Neural cell (in vitro differentiated cells): Measurements from ENCODE around the gene PPM1D.
"Not testable (repeated sequence)": the region's sequence is repeated elsewhere in the genome, so short reads cannot be mapped to it uniquely, and the experiment has no call there.

Source experiments
- CTCF ChIP-seq: fragments of 450-650 bp; IDR thresholded peaks from 2 replicates; pipeline ENCODE4 v1.5.1; 2014; ENCODE audit warnings: antibody characterized with exemption, mild to moderate bottlenecking, moderate library complexity; ENCODE audit not compliant: poor library complexity, severe bottlenecking
- EP300 ChIP-seq: fragments of 450-650 bp; conservative IDR thresholded peaks from 2 replicates; pipeline ENCODE4 v1.6.1; 2014; ENCODE audit warnings: antibody characterized with exemption, mild to moderate bottlenecking, moderate library complexity; ENCODE audit not compliant: poor library complexity, severe bottlenecking
- EZH2 ChIP-seq: fragments of 200-600, 300-800 bp; shearing (Covaris generic), sonication (generic); IDR thresholded peaks from 2 replicates; pipeline ENCODE4 v1.6.1; 2014; ENCODE audit warnings: antibody characterized with exemption, low read length, borderline replicate concordance, mild to moderate bottlenecking; ENCODE audit not compliant: insufficient read depth, poor library complexity, severe bottlenecking
- POLR2AphosphoS5 ChIP-seq: IDR thresholded peaks from 2 replicates; pipeline ENCODE4 v1.6.1; 2012
- SMC3 ChIP-seq: fragments of 450-650 bp; conservative IDR thresholded peaks from 2 replicates; pipeline ENCODE4 v1.6.1; 2014; ENCODE audit warnings: antibody characterized with exemption, mild to moderate bottlenecking, moderate library complexity; ENCODE audit not compliant: poor library complexity
- TAF1 ChIP-seq: IDR thresholded peaks from 2 replicates; pipeline ENCODE4 v1.6.1; 2012; ENCODE audit warnings: low read depth

GRCh38 chr17:60552255-60552654 is 47.7 kb upstream of the PPM1D start:
- TF ChIP-seq CTCF, SMC3, TAF1, EP300, EZH2, POLR2AphosphoS5: not testable (repeated sequence)
